Esophagus (tissue), 2 donors: ENCODE data around the gene MAP3K12. TPM values are rescaled to one million over a fixed set of nuclear protein-coding genes. Genes with fewer than 3 reads are reported as not detected.

Experiments used
- H3K27ac ChIP-seq, 2 donors: one replicate each; pipeline ENCODE4 v1.5.1; 2013; ENCODE audit warnings: low read depth in 2 of 2, mild to moderate bottlenecking in 2 of 2, inconsistent platforms in 1 of 2, low read length in 1 of 2, moderate library complexity in 1 of 2
- H3K27me3 ChIP-seq, 2 donors: one replicate each; pipeline ENCODE4 v1.6.1; 2013; ENCODE audit warnings: low read length in 2 of 2, control low read depth in 1 of 2, mild to moderate bottlenecking in 1 of 2; ENCODE audit not compliant: insufficient read depth in 2 of 2, control insufficient read depth in 1 of 2
- H3K36me3 ChIP-seq, 2 donors: one replicate each; pipeline ENCODE4 v1.6.1; 2013; ENCODE audit warnings: low read length in 1 of 2; ENCODE audit not compliant: control insufficient read depth in 2 of 2, insufficient read depth in 2 of 2
- H3K4me1 ChIP-seq, 2 donors: one replicate each; pipeline ENCODE4 v1.6.1; 2013; ENCODE audit warnings: low read length in 1 of 2; ENCODE audit not compliant: control insufficient read depth in 2 of 2, insufficient read depth in 2 of 2
- H3K4me3 ChIP-seq, 2 donors: one replicate each; pipeline ENCODE4 v1.5.1; 2013; ENCODE audit warnings: low read length in 2 of 2, mild to moderate bottlenecking in 2 of 2, low read depth in 1 of 2, moderate library complexity in 1 of 2
- H3K9me3 ChIP-seq, 2 donors: one replicate each; pipeline ENCODE4 v1.6.1; 2013; ENCODE audit warnings: mild to moderate bottlenecking in 2 of 2, low read depth in 1 of 2, low read length in 1 of 2, moderate library complexity in 1 of 2; ENCODE audit not compliant: control insufficient read depth in 2 of 2, insufficient read depth in 1 of 2
- WGBS, 2 donors: extraction: QIAGEN DNeasy Blood & Tissue Kit; methylation state at CpG; one replicate each; pipeline ENCODE4 v1.1.7; 2013; 5-methylcytosine and 5-hydroxymethylcytosine counted together
- polyA plus RNA-seq, 2 donors: library from polyadenylated mRNA; stranded (reverse); fragments of 200-250 nt; gene quantifications; one replicate each; pipeline ENCODE4 v1.2.3, GENCODE V29; 2013
- donor health status: healthy with polysubstance abuse.
- donor health status: Bipolar disorder and iron deficiency.

Gene MAP3K12
- polyA plus RNA-seq, 2 donors: 6.2 to 8.5 TPM

DNA sequence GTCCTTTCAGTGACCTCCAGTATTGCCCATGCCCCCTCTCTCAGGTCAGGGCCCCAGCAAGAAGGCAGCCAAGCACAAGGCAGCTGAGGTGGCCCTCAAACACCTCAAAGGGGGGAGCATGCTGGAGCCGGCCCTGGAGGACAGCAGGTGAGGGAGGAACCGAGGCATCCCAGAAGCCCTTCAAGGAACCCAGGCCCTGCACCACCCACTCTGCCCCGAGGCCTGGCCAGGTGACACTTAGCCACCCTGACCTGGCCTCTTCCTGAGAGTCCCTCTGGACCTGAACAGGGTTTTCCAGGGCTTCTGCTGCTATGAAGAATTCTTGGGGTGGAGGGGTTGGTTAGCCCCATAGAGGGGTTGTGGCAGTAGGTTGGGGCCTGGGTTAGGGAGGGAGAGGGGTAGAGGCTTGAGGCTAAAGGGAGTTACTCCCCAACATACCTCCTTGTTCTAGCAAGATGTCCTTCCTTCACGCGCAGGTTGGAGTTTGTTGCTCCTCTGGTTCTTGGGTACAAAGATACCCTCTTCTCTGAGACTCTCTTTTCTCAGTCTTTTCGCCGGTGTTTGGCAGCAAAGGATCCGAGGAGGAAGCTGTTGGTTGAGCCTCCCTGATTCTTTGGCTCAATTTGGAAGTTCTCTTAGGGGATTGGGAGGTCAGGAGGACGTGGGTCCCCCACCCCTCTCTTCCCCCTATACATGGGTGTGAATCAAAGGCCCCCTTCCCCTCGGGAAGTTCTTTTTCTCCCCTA, 3.9 kb upstream of the MAP3K12 start:
- peaks cover 0 to 17% of the 10 kb centered on the region in 2 donors for H3K4me1 ChIP-seq

DNA sequence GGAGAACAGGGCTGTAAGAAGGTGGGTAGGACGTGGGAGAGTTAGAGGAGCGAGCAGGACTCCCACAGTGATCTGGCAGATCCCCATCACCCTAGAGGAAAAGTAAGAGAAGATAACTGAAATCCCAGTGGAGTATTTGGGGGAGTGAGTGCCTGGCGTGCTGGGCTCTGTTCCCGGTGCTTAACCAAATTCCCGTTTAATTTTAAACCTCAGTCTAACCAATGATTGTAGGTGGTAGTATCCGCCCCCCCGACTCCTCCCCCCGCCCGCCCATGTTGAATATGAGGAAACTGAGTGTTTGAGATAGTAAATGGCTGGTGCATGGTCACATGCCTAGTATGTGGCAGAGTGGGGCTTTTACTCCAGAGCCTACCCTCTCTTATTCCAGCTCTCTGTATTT, 3.1 kb upstream of the MAP3K12 start:
- peaks cover 5 to 27% of the 10 kb centered on the region in 2 donors for H3K36me3 ChIP-seq
- no peaks in the 10 kb centered on the region for H3K27me3 ChIP-seq
- no peak overlapping the region for H3K4me3 ChIP-seq
- 57 to 68% methylated on average over 9 of the region's 9 CpGs for WGBS, 2 donors
- H3K27ac ChIP-seq: no peak overlapping the region
- H3K9me3 ChIP-seq: no peaks in the 10 kb centered on the region
- peaks cover 0 to 17% of the 10 kb centered on the region in 2 donors for H3K4me1 ChIP-seq

More for the DNA sequence above, 3.9 kb upstream of the MAP3K12 start:
- Histone ChIP-seq H3K27ac (no peak overlapping the region), H3K4me3 (no peak overlapping the region), H3K27me3 (no peaks in the 10 kb centered on the region), H3K36me3 (peaks cover 5 to 31% of the 10 kb centered on the region in 2 donors), H3K9me3 (no peaks in the 10 kb centered on the region)
- WGBS, 2 donors: 69 to 77% methylated on average over 10 of the region's 10 CpGs

DNA sequence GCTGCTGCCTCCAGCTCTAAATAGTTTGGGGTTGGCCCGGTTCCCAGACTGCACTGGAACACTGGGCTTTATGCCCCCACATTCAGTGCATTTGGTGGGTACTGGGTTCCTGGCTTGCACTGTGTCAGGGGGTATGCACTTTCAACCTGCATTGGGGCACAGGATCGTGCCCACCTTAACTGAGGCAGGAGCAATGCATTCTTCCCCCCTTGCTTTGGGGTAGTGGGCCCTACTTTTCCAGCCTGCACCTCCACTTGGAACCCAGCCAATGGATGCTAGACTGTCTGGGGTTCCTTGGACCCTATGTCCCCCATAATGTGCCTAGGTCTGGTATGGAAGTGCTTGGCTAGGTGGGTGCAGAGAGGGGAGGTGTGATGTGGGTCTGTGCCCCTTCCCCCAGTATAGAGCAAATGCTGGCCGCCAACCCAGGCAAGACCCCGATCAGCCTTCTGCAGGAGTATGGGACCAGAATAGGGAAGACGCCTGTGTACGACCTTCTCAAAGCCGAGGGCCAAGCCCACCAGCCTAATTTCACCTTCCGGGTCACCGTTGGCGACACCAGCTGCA, 2.4 kb upstream of the MAP3K12 start:
- no peaks in the 10 kb centered on the region for H3K27me3 ChIP-seq
- H3K4me3 ChIP-seq: peak overlapping the region; percentile 70 to 81
- H3K27ac ChIP-seq: peak overlapping the region; percentile 97 to 100
- H3K4me1 ChIP-seq: peaks cover 0 to 17% of the 10 kb centered on the region in 2 donors
- no peaks in the 10 kb centered on the region for H3K9me3 ChIP-seq
- 64 to 71% methylated on average over 10 of the region's 10 CpGs for WGBS, 2 donors
- peaks cover 5 to 22% of the 10 kb centered on the region in 2 donors for H3K36me3 ChIP-seq

DNA sequence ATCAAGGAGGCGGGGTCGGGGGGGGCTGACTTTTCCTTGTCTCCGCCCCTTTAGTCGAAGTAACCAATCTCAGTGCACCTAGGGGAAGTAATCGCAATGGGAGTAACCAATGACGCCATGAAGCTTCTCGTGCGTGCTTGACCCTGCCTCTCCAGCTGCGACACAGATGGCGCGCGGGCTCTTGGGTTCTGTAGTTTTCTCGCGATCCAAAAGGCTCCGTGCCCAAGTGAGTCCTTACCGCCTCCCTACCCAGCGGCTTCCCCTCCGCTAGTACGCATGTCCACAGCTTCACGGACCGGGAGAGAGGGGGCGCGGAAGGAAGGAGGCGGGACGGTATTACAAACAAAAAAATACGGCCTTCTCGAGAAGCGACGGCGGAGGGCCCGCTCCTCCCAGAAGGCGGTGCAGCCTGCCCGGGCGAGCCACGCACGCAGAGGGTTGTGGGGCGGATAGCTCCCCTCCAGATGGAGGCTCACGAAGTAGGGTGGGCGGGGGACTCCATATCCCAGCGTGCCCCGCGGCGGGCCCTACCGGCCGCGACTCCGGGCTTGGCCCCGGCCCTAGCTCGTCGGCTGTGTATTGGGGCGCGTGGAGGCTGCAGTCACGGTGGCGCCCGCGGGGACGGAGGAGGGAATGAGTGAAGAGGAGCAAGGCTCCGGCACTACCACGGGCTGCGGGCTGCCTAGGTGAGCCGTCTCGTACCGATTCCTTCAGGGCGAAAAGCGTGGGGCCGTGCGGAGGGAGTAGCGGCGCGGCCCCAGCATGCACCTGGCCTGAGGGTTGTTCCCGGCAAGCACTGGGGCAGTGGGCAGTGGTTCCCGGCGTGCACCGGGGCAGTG, 1.7 kb upstream of the MAP3K12 start, which contains the start of gene TARBP2:
TARBP2 (plus strand) TSS at position 508 of the 839 bp plus-strand sequence; CDS start at position 634, 126 bp downstream.
- peaks cover 0 to 17% of the 10 kb centered on the region in 2 donors for H3K4me1 ChIP-seq
- 0% methylated on average over 69 to 74 of the region's 74 CpGs for WGBS, 2 donors

DNA sequence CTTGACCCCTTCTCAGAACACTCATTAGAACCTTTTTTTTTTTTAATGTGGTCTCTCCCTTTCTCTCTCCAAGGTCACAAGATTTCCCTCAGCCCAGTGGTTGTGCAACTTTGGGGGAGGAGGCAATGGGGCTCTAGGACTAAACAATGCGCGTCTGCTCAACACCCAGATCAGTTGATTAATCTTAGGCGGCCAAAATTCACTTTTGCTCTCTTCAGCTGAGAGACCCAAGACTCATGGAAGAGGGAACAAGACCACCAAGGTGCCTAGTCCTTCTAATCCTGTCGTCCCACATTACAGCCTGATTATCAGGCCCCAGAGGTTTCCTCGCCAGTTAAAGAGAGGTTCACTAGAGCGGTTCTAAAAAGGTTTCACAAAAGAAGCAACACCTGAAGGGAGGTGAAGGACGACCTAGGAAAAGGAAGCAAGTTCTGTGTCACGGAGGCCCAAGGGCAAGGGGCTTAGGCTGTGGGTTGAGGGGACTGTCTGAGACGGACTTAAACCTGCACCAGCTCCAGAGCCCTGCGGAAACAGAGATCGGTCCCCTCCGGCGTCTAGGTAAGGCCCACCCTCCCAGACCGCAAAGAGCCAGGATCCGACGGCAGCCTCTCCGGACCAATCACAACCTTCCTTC, 1.0 kb upstream of the MAP3K12 start:
- Histone ChIP-seq H3K4me1 (peaks cover 0 to 17% of the 10 kb centered on the region in 2 donors), H3K9me3 (no peaks in the 10 kb centered on the region), H3K36me3 (peaks cover 0 to 10% of the 10 kb centered on the region in 2 donors), H3K27ac (peak overlapping the region; percentile 97 to 100), H3K27me3 (no peaks in the 10 kb centered on the region), H3K4me3 (peak overlapping the region; percentile 55 to 63)
- 1 to 2% methylated on average over 17 of the region's 17 CpGs for WGBS, 2 donors

More for the DNA sequence above, 1.7 kb upstream of the MAP3K12 start, which contains the start of gene TARBP2:
- peaks cover 4 to 16% of the 10 kb centered on the region in 2 donors for H3K36me3 ChIP-seq
- no peaks in the 10 kb centered on the region for H3K27me3 ChIP-seq
- H3K27ac ChIP-seq: peak within 1 kb of the TSS; percentile 97 to 100
- H3K4me3 ChIP-seq: peak within 1 kb of the TSS; percentile 70 to 81
- no peaks in the 10 kb centered on the region for H3K9me3 ChIP-seq

DNA sequence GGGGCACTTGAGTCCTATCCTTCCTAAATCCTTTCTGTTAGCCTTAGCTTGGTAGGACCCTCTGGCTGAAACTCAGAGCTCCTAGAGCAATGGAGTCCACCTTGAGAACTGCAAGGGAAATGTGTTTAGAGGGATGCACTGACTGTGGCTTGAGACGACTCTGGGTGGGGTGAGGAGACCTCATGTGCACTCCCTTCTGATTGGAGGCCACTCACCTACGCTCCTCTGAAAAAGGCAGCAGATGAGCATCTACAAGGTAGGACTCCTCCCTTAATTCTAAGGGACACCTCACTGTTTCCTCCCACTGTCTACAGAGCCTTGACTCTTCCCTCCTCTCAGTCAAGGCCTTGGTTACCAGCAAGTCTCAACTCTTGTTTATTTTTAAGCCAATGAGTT, 1.0 kb downstream of the MAP3K12 start:
- Histone ChIP-seq H3K27me3 (no peaks in the 10 kb centered on the region), H3K36me3 (no peaks in the 10 kb centered on the region), H3K27ac (no peak overlapping the region), H3K4me3 (no peak overlapping the region), H3K4me1 (peaks cover 0 to 18% of the 10 kb centered on the region in 2 donors), H3K9me3 (no peaks in the 10 kb centered on the region)
- 62 to 82% methylated on average over 2 of the region's 2 CpGs for WGBS, 2 donors

DNA sequence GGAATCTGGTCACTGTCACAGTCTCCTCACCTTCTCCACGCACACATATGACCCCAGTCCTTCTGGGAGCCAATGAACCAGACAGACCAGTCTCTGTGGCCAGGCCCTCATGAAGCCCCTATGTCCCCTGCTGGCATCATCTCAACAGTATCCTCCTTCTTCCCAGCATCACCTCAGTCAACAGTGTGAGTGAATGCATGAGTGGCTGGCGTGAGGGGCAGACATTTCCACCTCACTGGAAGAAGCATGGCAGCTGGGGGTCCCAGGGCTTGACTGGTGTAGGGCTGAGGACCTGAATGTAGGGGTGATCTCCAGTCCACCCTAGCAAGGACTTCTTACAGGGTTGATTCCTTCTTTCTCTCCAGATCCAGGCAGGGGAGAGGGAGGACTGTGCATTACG, 1.8 kb downstream of the MAP3K12 start:
- Histone ChIP-seq H3K27ac (no peak overlapping the region), H3K4me3 (no peak overlapping the region), H3K27me3 (no peaks in the 10 kb centered on the region), H3K9me3 (no peaks in the 10 kb centered on the region), H3K4me1 (peaks cover 0 to 17% of the 10 kb centered on the region in 2 donors), H3K36me3 (no peaks in the 10 kb centered on the region)
- 94 to 96% methylated on average over 3 of the region's 3 CpGs for WGBS, 2 donors

DNA sequence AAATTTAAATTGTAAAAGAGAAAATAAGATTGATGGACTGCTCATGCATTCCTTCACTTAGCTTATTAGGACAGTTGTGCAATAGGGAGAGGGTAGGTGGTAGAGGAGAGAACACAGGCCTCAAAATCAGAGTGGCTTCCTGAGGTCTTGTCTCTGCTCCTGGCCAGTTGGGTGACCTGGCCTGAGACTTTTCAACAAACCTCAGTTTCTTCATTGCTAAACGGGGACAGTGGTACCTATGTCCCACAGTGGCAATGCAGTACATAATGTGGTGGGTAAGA, 2.6 kb downstream of the MAP3K12 start:
- H3K4me3 ChIP-seq: no peak overlapping the region
- no peaks in the 10 kb centered on the region for H3K9me3 ChIP-seq
- no peaks in the 10 kb centered on the region for H3K27me3 ChIP-seq
- no peak overlapping the region for H3K27ac ChIP-seq
- no peaks in the 10 kb centered on the region for H3K36me3 ChIP-seq
- WGBS, 2 donors: 76 to 87% methylated on average over 1 of the region's 1 CpG
- H3K4me1 ChIP-seq: peaks cover 0 to 16% of the 10 kb centered on the region in 2 donors
